ENCODE data around the gene HCRTR1. TPM values are rescaled to one million over a fixed set of nuclear protein-coding genes. Genes with fewer than 3 reads are reported as not detected.

Gene HCRTR1
- total RNA-seq, 1 donor from 2014 or later, result 0.73 TPM

- no peak for DNase-seq (ENCODE audit: extremely low spot score, unreplicated experiment)
Observed at GRCh38 chr1:31615939-31616338, 1.6 kb upstream of the HCRTR1 start.

GRCh38 chr1:31617916-31618746 is 642 bp downstream of the HCRTR1 start:
- DNase-seq (ENCODE audit: extremely low spot score, unreplicated experiment), result no peak
- Mint-ChIP-seq H3K4me3 (ENCODE audit: unreplicated experiment) (peak overlapping the region; percentile 57), H3K4me1 (ENCODE audit: unreplicated experiment) (peaks cover 16% of the 10 kb centered on the region), H3K27ac (ENCODE audit: unreplicated experiment) (no peak overlapping the region), H3K27me3 (ENCODE audit: unreplicated experiment) (peaks cover 11% of the 10 kb centered on the region), H3K9me3 (ENCODE audit: unreplicated experiment) (no peaks in the 10 kb centered on the region), H3K36me3 (ENCODE audit: unreplicated experiment) (no peaks in the 10 kb centered on the region)
- TF ChIP-seq CTCF (IDR thresholded peaks at IDR 0.05), result peak; percentile 97

More at GRCh38 chr1:31615939-31616338, 1.6 kb upstream of the HCRTR1 start:
- H3K4me3 Mint-ChIP-seq (ENCODE audit: unreplicated experiment), result no peak overlapping the region
- peaks cover 4% of the 10 kb centered on the region for H3K9me3 Mint-ChIP-seq (ENCODE audit: unreplicated experiment)
- H3K27me3 Mint-ChIP-seq (ENCODE audit: unreplicated experiment), result peaks cover 19% of the 10 kb centered on the region
- peaks cover 16% of the 10 kb centered on the region for H3K4me1 Mint-ChIP-seq (ENCODE audit: unreplicated experiment)
- no peak overlapping the region for H3K27ac Mint-ChIP-seq (ENCODE audit: unreplicated experiment)
- H3K36me3 Mint-ChIP-seq (ENCODE audit: unreplicated experiment), result peaks cover 3% of the 10 kb centered on the region
- no peak for TF ChIP-seq CTCF (IDR thresholded peaks at IDR 0.05)

DNA sequence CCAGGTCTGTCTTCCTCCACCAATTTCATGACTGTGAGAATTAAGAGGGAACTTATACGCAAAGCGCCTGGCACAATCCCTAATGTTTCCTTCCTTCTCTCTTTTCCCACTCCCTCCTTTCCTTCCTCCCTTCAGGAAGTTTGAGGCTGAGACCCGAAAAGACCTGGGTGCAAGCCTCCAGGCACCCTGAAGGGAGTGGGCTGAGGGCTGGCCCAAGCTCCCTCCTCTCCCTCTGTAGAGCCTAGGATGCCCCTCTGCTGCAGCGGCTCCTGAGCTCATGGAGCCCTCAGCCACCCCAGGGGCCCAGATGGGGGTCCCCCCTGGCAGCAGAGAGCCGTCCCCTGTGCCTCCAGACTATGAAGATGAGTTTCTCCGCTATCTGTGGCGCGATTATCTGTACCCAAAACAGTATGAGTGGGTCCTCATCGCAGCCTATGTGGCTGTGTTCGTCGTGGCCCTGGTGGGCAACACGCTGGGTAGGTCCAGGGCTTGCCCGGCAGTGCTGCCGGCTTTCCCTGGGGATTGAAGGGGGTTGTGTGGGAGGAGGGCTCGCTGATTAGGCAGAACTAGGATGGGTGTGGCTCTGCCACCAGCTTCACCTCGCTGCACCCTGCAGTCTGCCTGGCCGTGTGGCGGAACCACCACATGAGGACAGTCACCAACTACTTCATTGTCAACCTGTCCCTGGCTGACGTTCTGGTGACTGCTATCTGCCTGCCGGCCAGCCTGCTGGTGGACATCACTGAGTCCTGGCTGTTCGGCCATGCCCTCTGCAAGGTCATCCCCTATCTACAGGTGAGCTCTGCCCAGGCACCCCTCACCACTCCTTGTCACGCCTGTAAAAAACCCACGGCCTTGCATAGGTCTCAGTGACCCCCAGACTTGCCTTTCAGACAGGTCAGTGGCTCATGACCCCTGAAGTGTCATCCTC is 1.7 kb downstream of the HCRTR1 start:
- no peak for TF ChIP-seq CTCF (IDR thresholded peaks at IDR 0.05)

DNA sequence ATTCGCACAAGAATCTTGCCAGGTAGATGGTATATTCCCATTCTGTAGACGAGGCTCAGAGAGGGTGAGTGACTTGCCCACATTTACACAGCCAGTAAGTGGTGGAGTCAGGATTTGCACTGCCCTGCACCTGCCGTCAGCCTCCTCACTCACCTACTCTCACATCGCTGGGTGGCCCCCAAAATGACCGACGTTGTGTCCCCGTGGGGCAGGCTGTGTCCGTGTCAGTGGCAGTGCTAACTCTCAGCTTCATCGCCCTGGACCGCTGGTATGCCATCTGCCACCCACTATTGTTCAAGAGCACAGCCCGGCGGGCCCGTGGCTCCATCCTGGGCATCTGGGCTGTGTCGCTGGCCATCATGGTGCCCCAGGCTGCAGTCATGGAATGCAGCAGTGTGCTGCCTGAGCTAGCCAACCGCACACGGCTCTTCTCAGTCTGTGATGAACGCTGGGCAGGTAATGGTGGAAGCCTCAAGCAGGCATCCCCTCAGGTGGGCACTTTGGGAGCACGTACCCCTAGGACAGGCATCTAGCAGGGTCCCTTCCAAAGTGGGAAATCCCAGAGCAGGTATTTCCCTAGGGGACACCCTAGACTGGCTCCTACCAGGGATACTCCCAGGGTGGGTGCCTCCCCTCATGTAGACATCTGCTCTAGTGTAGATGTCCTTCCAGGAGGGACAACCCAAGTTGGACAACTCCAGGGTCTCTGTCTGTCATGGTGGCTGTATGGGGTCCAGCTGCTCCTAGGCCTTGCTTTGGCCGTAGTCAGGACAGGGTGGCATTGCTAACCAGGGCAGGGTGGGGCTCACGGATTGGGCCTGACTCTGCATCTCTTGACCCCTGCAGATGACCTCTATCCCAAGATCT is 3.4 kb downstream of the HCRTR1 start:
- peaks cover 6% of the 10 kb centered on the region for H3K4me1 Mint-ChIP-seq (ENCODE audit: unreplicated experiment)
- H3K4me3 Mint-ChIP-seq (ENCODE audit: unreplicated experiment), result no peak overlapping the region
- no peak for DNase-seq (ENCODE audit: extremely low spot score, unreplicated experiment)
- no peak for TF ChIP-seq CTCF (IDR thresholded peaks at IDR 0.05)
- no peaks in the 10 kb centered on the region for H3K9me3 Mint-ChIP-seq (ENCODE audit: unreplicated experiment)
- H3K36me3 Mint-ChIP-seq (ENCODE audit: unreplicated experiment), result no peaks in the 10 kb centered on the region
- H3K27ac Mint-ChIP-seq (ENCODE audit: unreplicated experiment), result no peak overlapping the region
- peaks cover 11% of the 10 kb centered on the region for H3K27me3 Mint-ChIP-seq (ENCODE audit: unreplicated experiment)

More for the DNA sequence above, 1.7 kb downstream of the HCRTR1 start:
- no peak overlapping the region for H3K27ac Mint-ChIP-seq (ENCODE audit: unreplicated experiment)
- H3K4me1 Mint-ChIP-seq (ENCODE audit: unreplicated experiment), result peaks cover 14% of the 10 kb centered on the region
- peaks cover 11% of the 10 kb centered on the region for H3K27me3 Mint-ChIP-seq (ENCODE audit: unreplicated experiment)
- DNase-seq (ENCODE audit: extremely low spot score, unreplicated experiment), result no peak
- no peak overlapping the region for H3K4me3 Mint-ChIP-seq (ENCODE audit: unreplicated experiment)
- no peaks in the 10 kb centered on the region for H3K9me3 Mint-ChIP-seq (ENCODE audit: unreplicated experiment)
- no peaks in the 10 kb centered on the region for H3K36me3 Mint-ChIP-seq (ENCODE audit: unreplicated experiment)
